Gastroesophageal sphincter (tissue), 3 donors: Measurements from ENCODE around the gene WDR5B.

Source experiments
- CTCF ChIP-seq, 4 experiments: fragments of 200-600 bp in 2 of 4; fragments of 450-650 bp in 2 of 4; sonication (generic) in 1 of 4; IDR thresholded peaks; one replicate each; pipeline ENCODE4 v1.5.1; 2017 to 2019; ENCODE audit warnings: antibody characterized with exemption in 4 of 4, mild to moderate bottlenecking in 2 of 4, moderate library complexity in 2 of 4
- POLR2A ChIP-seq, 2 donors: fragments of 450-650 bp; IDR thresholded peaks; one replicate each; pipeline ENCODE4 v1.6.1; 2017; ENCODE audit warnings: antibody characterized with exemption in 2 of 2, mild to moderate bottlenecking in 2 of 2, moderate library complexity in 1 of 2
- POLR2AphosphoS5 ChIP-seq: sonication (generic); formaldehyde crosslinking; IDR thresholded peaks from one replicate; pipeline ENCODE4 v1.6.1; 2017; ENCODE audit warnings: antibody characterized with exemption

GRCh38 chr3:122403489-122403888 is 12.4 kb downstream of the WDR5B start:
- TF ChIP-seq POLR2A (IDR thresholded peaks at IDR 0.05) (no peak), CTCF (IDR thresholded peaks at IDR 0.05) (no peak), POLR2AphosphoS5 (no peak)
